GM21825 (cell line): ENCODE results near the gene KAT6B.
"Not testable (repeated sequence)": the region's sequence is repeated elsewhere in the genome, so short reads cannot be mapped to it uniquely, and the experiment has no call there.

Experiments used
- ATAC-seq: cut with Tn5 transposase; IDR thresholded peaks from one replicate; pipeline ENCODE4 v1.9.1; 2021; ENCODE audit warnings: mild to moderate bottlenecking, moderate library complexity; ENCODE audit not compliant: unreplicated experiment

KAT6B gene

GRCh38 chr10:74856940-74857339 is 30.5 kb downstream of the KAT6B start:
- no peak for ATAC-seq

- no peak for ATAC-seq
These were observed 31.2 kb downstream of the KAT6B start for GRCh38 chr10:74857586-74857985.

GRCh38 chr10:74859546-74859945 is 33.1 kb downstream of the KAT6B start:
- ATAC-seq = no peak

GRCh38 chr10:74862625-74863024 is 36.2 kb downstream of the KAT6B start:
- ATAC-seq = no peak

GRCh38 chr10:74863551-74863950 is 37.2 kb downstream of the KAT6B start:
- no peak for ATAC-seq

- no peak for ATAC-seq
These were observed 41.0 kb downstream of the KAT6B start for GRCh38 chr10:74867351-74867750.

- ATAC-seq = no peak
These were observed 42.1 kb downstream of the KAT6B start for GRCh38 chr10:74868392-74868977.

- ATAC-seq = no peak
These were observed 43.2 kb downstream of the KAT6B start for GRCh38 chr10:74869635-74870034.

GRCh38 chr10:74870191-74870590 is 43.8 kb downstream of the KAT6B start:
- no peak for ATAC-seq

- peak; percentile 86 for ATAC-seq
These were observed 45.4 kb downstream of the KAT6B start for GRCh38 chr10:74871595-74872382.

GRCh38 chr10:74873803-74874454 is 47.5 kb downstream of the KAT6B start:
- ATAC-seq = no peak

GRCh38 chr10:74874649-74875048 is 48.2 kb downstream of the KAT6B start:
- no peak for ATAC-seq

- no peak for ATAC-seq
These were observed 48.7 kb downstream of the KAT6B start for GRCh38 chr10:74875068-74875467.

- ATAC-seq = no peak
These were observed 49.6 kb downstream of the KAT6B start for GRCh38 chr10:74875966-74876365.

GRCh38 chr10:74877054-74877453 is 50.7 kb downstream of the KAT6B start:
- not testable (repeated sequence) for ATAC-seq

- no peak for ATAC-seq
These were observed 51.5 kb downstream of the KAT6B start for GRCh38 chr10:74877898-74878297.

GRCh38 chr10:74880041-74880440 is 53.6 kb downstream of the KAT6B start:
- ATAC-seq = no peak

- no peak for ATAC-seq
These were observed 55.0 kb downstream of the KAT6B start for GRCh38 chr10:74881253-74881884.

- no peak for ATAC-seq
These were observed 56.0 kb downstream of the KAT6B start for GRCh38 chr10:74882427-74882826.

GRCh38 chr10:74882831-74883230 is 56.4 kb downstream of the KAT6B start:
- no peak for ATAC-seq

GRCh38 chr10:74883428-74883827 is 57.0 kb downstream of the KAT6B start:
- ATAC-seq = no peak
